ENCODE results near the gene CXCL16. TPM values are rescaled to one million over a fixed set of nuclear protein-coding genes. Genes with fewer than 3 reads are reported as not detected.
A peak's percentile ranks its signal among the peaks of the same experiment; 100 is the strongest.

The CXCL16 gene
- total and polyA plus RNA-seq, 2 of the 13 experiments (the other 11 are each of a cell fraction or from before 2014, with no cell fraction given): 9.4 to 101 TPM

DNA sequence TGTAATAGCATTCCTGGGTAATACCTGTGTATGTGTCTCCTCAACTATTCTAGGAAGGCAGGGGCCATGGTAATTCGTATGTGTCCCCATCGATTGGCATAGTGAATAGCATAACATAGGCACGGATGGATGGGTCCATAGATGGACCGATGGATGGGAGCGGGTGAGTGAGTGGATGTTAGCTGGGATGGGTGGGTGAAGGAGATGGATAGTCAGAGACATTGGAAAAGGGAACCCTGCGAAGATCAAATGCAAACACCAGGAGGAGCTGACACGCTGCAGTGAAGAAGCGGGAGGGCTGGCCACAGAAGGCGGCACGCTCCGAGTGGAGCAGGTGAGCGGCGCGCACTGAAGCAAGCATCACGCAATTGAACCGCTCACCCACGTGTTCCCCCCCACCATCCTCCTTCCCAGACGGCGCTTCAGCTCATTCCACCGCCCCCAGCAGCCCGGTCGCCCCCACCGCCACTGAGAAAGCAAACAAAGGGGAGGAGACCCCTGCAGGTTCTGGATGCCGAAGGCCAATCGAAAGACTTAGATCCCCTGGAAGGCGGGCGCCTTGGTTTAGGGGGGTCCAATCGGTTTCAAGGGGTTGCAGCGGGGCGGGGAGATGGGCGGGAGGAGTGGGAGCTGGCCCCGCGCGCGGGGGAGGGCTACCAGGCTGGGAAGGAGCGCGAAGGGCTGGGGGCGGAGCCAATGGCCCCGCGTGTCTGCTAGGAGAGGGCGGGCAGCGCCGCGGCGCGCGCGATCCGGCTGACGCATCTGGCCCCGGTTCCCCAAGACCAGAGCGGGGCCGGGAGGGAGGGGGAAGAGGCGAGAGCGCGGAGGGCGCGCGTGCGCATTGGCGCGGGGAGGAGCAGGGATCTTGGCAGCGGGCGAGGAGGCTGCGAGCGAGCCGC is 29.7 kb downstream of the CXCL16 start, which contains the start of gene ARRB2 (continued):
- TF ChIP-seq ZNF607 (CRISPR knock-in tag; IDR thresholded peaks at IDR 0.05; ENCODE audit: borderline replicate concordance) (peak; percentile 61; the same call in 1 of the 2 replicates), KDM5B (CRISPR knock-in tag; IDR thresholded peaks at IDR 0.05; ENCODE audit: borderline replicate concordance) (no peak), TMF1 (CRISPR knock-in tag; IDR thresholded peaks at IDR 0.05; ENCODE audit: low read depth) (no peak), ZNF431 (CRISPR knock-in tag; IDR thresholded peaks at IDR 0.05; ENCODE audit: borderline replicate concordance, low read depth) (no peak), U2AF1 (optimal IDR thresholded peaks at IDR 0.05; ENCODE audit: low read depth, low read length) (no peak), ZFP37 (CRISPR knock-in tag; IDR thresholded peaks at IDR 0.05; ENCODE audit: borderline replicate concordance) (no peak), ZNF790 (CRISPR knock-in tag; IDR thresholded peaks at IDR 0.05; ENCODE audit: borderline replicate concordance) (0 out of 2 replicates have a peak, but pooled peaks have one; percentile 48), HOXD1 (CRISPR knock-in tag; IDR thresholded peaks at IDR 0.05) (no peak), HOXA3 (CRISPR knock-in tag; IDR thresholded peaks at IDR 0.05) (peak; percentile 19), SP2 (CRISPR knock-in tag; IDR thresholded peaks at IDR 0.05) (peak; percentile 88), GATAD1 (CRISPR knock-in tag; IDR thresholded peaks at IDR 0.05) (peak; percentile 22; the same call in 1 of the 2 replicates)
- TF ChIP-seq, protein P1, sequence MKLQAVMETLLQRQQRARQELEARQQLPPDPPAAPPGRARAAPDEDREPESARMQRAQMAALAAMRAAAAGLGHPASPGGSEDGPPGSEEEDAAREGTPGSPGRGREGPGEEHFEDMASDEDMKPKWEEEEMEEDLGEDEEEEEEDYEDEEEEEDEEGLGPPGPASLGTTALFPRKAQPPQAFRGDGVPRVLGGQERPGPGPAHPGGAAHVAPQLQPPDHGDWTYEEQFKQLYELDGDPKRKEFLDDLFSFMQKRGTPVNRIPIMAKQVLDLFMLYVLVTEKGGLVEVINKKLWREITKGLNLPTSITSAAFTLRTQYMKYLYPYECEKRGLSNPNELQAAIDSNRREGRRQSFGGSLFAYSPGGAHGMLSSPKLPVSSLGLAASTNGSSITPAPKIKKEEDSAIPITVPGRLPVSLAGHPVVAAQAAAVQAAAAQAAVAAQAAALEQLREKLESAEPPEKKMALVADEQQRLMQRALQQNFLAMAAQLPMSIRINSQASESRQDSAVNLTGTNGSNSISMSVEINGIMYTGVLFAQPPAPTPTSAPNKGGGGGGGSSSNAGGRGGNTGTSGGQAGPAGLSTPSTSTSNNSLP (IDR thresholded peaks at IDR 0.05; ENCODE audit: low read depth, low read length): 0 out of 2 replicates have a peak, but pooled peaks have one; percentile 30
- TF ChIP-seq, protein P2, sequence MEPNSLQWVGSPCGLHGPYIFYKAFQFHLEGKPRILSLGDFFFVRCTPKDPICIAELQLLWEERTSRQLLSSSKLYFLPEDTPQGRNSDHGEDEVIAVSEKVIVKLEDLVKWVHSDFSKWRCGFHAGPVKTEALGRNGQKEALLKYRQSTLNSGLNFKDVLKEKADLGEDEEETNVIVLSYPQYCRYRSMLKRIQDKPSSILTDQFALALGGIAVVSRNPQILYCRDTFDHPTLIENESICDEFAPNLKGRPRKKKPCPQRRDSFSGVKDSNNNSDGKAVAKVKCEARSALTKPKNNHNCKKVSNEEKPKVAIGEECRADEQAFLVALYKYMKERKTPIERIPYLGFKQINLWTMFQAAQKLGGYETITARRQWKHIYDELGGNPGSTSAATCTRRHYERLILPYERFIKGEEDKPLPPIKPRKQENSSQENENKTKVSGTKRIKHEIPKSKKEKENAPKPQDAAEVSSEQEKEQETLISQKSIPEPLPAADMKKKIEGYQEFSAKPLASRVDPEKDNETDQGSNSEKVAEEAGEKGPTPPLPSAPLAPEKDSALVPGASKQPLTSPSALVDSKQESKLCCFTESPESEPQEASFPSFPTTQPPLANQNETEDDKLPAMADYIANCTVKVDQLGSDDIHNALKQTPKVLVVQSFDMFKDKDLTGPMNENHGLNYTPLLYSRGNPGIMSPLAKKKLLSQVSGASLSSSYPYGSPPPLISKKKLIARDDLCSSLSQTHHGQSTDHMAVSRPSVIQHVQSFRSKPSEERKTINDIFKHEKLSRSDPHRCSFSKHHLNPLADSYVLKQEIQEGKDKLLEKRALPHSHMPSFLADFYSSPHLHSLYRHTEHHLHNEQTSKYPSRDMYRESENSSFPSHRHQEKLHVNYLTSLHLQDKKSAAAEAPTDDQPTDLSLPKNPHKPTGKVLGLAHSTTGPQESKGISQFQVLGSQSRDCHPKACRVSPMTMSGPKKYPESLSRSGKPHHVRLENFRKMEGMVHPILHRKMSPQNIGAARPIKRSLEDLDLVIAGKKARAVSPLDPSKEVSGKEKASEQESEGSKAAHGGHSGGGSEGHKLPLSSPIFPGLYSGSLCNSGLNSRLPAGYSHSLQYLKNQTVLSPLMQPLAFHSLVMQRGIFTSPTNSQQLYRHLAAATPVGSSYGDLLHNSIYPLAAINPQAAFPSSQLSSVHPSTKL (CRISPR knock-in tag; IDR thresholded peaks at IDR 0.05): 0 out of 2 replicates have a peak, but pooled peaks have one; percentile 6
- TF ChIP-seq, protein P3, sequence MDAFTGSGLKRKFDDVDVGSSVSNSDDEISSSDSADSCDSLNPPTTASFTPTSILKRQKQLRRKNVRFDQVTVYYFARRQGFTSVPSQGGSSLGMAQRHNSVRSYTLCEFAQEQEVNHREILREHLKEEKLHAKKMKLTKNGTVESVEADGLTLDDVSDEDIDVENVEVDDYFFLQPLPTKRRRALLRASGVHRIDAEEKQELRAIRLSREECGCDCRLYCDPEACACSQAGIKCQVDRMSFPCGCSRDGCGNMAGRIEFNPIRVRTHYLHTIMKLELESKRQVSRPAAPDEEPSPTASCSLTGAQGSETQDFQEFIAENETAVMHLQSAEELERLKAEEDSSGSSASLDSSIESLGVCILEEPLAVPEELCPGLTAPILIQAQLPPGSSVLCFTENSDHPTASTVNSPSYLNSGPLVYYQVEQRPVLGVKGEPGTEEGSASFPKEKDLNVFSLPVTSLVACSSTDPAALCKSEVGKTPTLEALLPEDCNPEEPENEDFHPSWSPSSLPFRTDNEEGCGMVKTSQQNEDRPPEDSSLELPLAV (CRISPR knock-in tag; conservative IDR thresholded peaks at IDR 0.05; ENCODE audit: low read depth): no peak
- TF ChIP-seq, protein P4, sequence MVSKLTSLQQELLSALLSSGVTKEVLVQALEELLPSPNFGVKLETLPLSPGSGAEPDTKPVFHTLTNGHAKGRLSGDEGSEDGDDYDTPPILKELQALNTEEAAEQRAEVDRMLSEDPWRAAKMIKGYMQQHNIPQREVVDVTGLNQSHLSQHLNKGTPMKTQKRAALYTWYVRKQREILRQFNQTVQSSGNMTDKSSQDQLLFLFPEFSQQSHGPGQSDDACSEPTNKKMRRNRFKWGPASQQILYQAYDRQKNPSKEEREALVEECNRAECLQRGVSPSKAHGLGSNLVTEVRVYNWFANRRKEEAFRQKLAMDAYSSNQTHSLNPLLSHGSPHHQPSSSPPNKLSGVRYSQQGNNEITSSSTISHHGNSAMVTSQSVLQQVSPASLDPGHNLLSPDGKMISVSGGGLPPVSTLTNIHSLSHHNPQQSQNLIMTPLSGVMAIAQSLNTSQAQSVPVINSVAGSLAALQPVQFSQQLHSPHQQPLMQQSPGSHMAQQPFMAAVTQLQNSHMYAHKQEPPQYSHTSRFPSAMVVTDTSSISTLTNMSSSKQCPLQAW (CRISPR knock-in tag; IDR thresholded peaks at IDR 0.05): peak; percentile 55; the same call in 1 of the 2 replicates
- TF ChIP-seq, protein P5, sequence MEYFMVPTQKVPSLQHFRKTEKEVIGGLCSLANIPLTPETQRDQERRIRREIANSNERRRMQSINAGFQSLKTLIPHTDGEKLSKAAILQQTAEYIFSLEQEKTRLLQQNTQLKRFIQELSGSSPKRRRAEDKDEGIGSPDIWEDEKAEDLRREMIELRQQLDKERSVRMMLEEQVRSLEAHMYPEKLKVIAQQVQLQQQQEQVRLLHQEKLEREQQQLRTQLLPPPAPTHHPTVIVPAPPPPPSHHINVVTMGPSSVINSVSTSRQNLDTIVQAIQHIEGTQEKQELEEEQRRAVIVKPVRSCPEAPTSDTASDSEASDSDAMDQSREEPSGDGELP (IDR thresholded peaks at IDR 0.05; ENCODE audit: borderline replicate concordance, low read depth): no peak

Data from HepG2 (cell line).